ENCODE measurements around the gene EVI5L. TPM values are rescaled to one million over a fixed set of nuclear protein-coding genes. Genes with fewer than 3 reads are reported as not detected.

EVI5L gene
- total RNA-seq, 3 donors from 2014 or later = 6.6 to 7.5 (median 7.1) TPM

DNA sequence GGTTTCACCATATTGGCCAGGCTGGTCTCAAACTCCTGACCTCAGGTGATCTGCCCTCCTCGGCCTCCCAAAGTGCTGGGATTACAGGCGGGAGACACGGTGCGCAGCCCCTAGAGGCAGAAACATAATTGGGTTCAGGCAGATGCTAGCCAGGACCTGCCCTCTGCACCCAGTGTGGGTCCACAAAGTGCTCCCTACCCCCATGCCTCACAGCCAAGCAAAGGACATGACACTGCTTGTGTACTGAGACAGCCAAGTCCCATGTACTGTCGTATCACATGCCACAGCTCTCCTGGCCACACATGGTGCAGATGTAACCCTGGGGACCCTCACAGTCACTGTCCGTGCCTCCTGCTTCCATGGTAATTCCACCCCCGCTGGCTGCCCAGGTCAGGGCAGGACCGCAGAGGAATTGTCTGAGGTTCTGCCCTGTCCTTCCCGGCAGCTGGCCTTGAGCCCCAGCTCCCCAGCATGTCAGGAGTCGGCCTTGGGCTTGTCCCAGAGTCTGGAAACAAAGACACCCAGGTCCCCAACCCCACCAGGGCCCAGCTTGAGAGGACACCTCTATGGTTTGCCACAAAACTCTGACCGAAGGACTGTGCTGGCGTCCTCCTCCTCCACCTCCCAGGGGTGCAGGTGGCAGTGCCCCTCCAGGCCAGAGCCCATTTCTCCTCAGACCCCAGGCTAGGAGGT lies 36.5 kb downstream of the EVI5L start:
- no peak overlapping the region for H3K4me3 Mint-ChIP-seq
- DNase-seq (no peak), ATAC-seq (no peak)
- peaks cover 13% of the 10 kb centered on the region for H3K27me3 Mint-ChIP-seq (ENCODE audit: low read depth)
- no peaks in the 10 kb centered on the region for H3K9me3 Mint-ChIP-seq
- H3K36me3 Mint-ChIP-seq (ENCODE audit: insufficient read depth) = no peaks in the 10 kb centered on the region
- H3K4me1 Mint-ChIP-seq (ENCODE audit: low read depth) = peaks cover 25% of the 10 kb centered on the region

GRCh38 chr19:7867092-7867844 lies 37.2 kb downstream of the EVI5L start:
- H3K9me3 Mint-ChIP-seq = no peaks in the 10 kb centered on the region
- no peak for DNase-seq
- no peaks in the 10 kb centered on the region for H3K36me3 Mint-ChIP-seq (ENCODE audit: insufficient read depth)
- no peak overlapping the region for H3K4me3 Mint-ChIP-seq
- no peak for ATAC-seq
- H3K27me3 Mint-ChIP-seq (ENCODE audit: low read depth) = peaks cover 20% of the 10 kb centered on the region
- peaks cover 28% of the 10 kb centered on the region for H3K4me1 Mint-ChIP-seq (ENCODE audit: low read depth)

DNA sequence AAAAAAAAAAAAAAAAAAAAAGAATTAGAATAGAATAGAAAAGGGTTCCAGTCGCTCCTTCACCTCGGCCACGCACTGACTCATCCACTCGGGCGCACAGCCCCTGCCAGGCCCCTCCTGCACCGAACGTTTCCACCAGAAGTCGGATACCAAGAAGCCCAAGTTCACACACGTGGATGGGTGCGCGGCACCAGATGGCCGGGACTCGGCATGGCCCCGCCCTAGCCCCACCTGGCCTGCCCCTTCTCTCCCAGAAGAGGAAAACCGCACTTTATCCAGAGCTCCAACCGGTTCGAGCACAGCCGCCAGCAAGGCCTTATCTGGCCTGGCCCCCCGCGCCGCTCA lies 38.3 kb downstream of the EVI5L start:
- peaks cover 27% of the 10 kb centered on the region for H3K27me3 Mint-ChIP-seq (ENCODE audit: low read depth)
- H3K9me3 Mint-ChIP-seq = no peaks in the 10 kb centered on the region
- H3K4me1 Mint-ChIP-seq (ENCODE audit: low read depth) = peaks cover 28% of the 10 kb centered on the region
- DNase-seq (no peak), ATAC-seq (no peak)
- H3K36me3 Mint-ChIP-seq (ENCODE audit: insufficient read depth) = no peaks in the 10 kb centered on the region
- H3K4me3 Mint-ChIP-seq = peak overlapping the region; percentile 73

DNA sequence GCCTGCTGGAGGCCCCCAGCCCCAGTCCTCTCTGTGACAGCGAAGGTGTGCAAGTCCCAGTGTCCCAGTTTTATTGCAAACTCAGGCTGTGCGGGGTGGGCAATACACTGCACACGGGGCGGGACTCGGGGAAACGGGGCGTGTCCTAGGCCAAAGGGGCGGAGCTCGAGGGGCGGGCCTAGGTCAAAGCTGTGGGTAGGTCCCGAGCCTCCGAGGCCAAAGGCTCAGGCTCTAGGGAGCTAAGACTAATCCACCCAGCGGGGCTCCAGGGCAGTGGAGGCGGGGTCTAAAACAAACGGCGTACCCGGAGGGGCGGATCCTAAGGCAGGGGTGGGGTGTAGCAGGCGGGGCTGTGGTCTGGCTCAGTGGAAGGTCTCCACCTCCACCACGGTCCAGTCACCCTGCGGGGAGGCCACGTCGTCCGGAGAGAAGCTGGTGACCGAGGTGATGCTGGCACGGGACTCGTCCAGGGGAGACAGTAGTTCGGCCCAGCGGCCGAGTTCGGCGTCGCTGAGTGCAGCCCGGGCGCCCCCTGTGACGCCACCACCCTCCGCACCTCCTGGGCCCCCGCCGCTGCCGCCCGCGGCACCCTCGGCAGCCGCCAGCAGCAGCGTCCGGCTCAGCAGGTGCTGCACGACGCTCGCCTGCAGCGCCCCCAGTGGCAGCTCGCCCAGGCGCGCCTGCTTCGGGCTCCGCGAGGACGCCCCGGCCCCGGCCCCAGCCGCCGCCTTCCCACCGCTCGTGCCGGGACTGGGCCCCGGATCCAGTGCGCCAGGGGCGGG lies 38.8 kb downstream of the EVI5L start:
- ATAC-seq (peak; percentile 80), DNase-seq (peak; percentile 77)
- no peaks in the 10 kb centered on the region for H3K9me3 Mint-ChIP-seq
- H3K27me3 Mint-ChIP-seq (ENCODE audit: low read depth) = peaks cover 30% of the 10 kb centered on the region
- H3K4me1 Mint-ChIP-seq (ENCODE audit: low read depth) = peaks cover 30% of the 10 kb centered on the region
- no peaks in the 10 kb centered on the region for H3K36me3 Mint-ChIP-seq (ENCODE audit: insufficient read depth)
- peak overlapping the region; percentile 73 for H3K4me3 Mint-ChIP-seq

- peak; percentile 65 to 69 for ATAC-seq
- no peaks in the 10 kb centered on the region for H3K36me3 Mint-ChIP-seq (ENCODE audit: insufficient read depth)
These were observed 39.5 kb downstream of the EVI5L start for GRCh38 chr19:7869453-7869909.

GRCh38 chr19:7869910-7870511 lies 40.0 kb downstream of the EVI5L start:
- DNase-seq = peak; percentile 49
- ATAC-seq = peak; percentile 6 to 13
- Mint-ChIP-seq H3K9me3 (no peaks in the 10 kb centered on the region), H3K4me3 (peak overlapping the region; percentile 56), H3K27me3 (ENCODE audit: low read depth) (peaks cover 29% of the 10 kb centered on the region), H3K36me3 (ENCODE audit: insufficient read depth) (no peaks in the 10 kb centered on the region), H3K4me1 (ENCODE audit: low read depth) (peaks cover 29% of the 10 kb centered on the region)

More at GRCh38 chr19:7869453-7869909, 39.5 kb downstream of the EVI5L start:
- peak overlapping the region; percentile 70 for H3K4me3 Mint-ChIP-seq
- peaks cover 30% of the 10 kb centered on the region for H3K27me3 Mint-ChIP-seq (ENCODE audit: low read depth)
- DNase-seq = peak; percentile 82
- no peaks in the 10 kb centered on the region for H3K9me3 Mint-ChIP-seq
- peaks cover 30% of the 10 kb centered on the region for H3K4me1 Mint-ChIP-seq (ENCODE audit: low read depth)

- ATAC-seq = no peak
- H3K9me3 Mint-ChIP-seq = no peaks in the 10 kb centered on the region
- H3K4me3 Mint-ChIP-seq = peak overlapping the region; percentile 47
- H3K36me3 Mint-ChIP-seq (ENCODE audit: insufficient read depth) = no peaks in the 10 kb centered on the region
- H3K27me3 Mint-ChIP-seq (ENCODE audit: low read depth) = peaks cover 25% of the 10 kb centered on the region
- H3K4me1 Mint-ChIP-seq (ENCODE audit: low read depth) = peaks cover 22% of the 10 kb centered on the region
- DNase-seq = no peak
These were observed 40.8 kb downstream of the EVI5L start for GRCh38 chr19:7870571-7871436.

- Mint-ChIP-seq H3K9me3 (no peaks in the 10 kb centered on the region), H3K36me3 (ENCODE audit: insufficient read depth) (no peaks in the 10 kb centered on the region), H3K4me1 (ENCODE audit: low read depth) (peaks cover 22% of the 10 kb centered on the region), H3K27me3 (ENCODE audit: low read depth) (peaks cover 29% of the 10 kb centered on the region), H3K4me3 (peak overlapping the region; percentile 47)
- DNase-seq = peak; percentile 72
- ATAC-seq = peak; percentile 2 to 4
These were observed 41.7 kb downstream of the EVI5L start for GRCh38 chr19:7871437-7872305.

DNA sequence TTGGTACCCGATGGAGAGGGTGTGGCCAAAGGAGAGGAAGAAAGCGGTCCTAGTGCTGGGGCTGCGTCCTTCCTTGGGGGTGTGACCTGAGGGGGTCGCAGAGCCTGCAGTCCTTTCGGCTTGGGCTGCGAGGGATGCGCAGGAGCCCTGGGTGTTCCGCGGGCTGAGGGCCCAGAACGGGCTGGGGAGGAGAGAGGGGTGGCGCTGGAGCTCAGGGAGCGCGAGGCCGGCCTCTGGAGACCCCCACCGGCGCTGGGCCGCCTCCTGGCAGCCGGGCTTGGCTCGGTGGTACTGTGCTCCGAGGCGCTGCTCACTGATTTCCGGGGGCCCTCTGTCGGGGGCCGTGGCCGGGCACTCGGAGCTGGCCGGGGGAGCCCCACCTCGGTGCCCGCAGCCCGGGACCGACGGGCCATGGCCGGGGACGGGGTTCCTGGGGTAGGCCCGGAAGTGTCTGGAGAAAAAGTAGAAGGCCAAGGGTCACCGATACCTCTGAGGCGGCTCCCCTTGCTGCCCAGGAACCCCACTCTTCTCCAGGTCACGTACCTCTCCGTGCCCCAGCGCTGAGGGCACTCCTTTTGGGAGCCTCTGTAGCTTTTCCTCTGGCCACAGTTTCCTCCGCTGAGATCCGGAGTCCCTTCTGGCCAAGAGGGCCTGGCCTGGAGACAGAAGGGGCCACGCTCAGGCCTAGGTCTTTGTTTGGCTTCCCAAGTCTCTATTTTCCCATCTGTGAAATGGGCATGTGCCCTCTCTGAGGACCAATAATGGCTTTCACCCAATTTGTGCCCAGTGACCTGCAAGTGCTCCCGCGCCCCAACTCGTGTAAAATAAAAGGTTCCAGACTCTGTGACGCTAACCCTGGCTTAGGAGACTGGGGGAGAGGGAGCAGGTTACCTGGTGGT lies 42.5 kb downstream of the EVI5L start:
- Mint-ChIP-seq H3K27me3 (ENCODE audit: low read depth) (peaks cover 26% of the 10 kb centered on the region), H3K4me1 (ENCODE audit: low read depth) (peaks cover 22% of the 10 kb centered on the region), H3K36me3 (ENCODE audit: insufficient read depth) (no peaks in the 10 kb centered on the region), H3K9me3 (no peaks in the 10 kb centered on the region), H3K4me3 (peak overlapping the region; percentile 37)
- DNase-seq (no peak), ATAC-seq (no peak)

GRCh38 chr19:7873304-7874075 lies 43.5 kb downstream of the EVI5L start:
- peak overlapping the region; percentile 53 for H3K4me3 Mint-ChIP-seq
- no peaks in the 10 kb centered on the region for H3K36me3 Mint-ChIP-seq (ENCODE audit: insufficient read depth)
- ATAC-seq (no peak), DNase-seq (no peak)
- peaks cover 26% of the 10 kb centered on the region for H3K27me3 Mint-ChIP-seq (ENCODE audit: low read depth)
- H3K4me1 Mint-ChIP-seq (ENCODE audit: low read depth) = peaks cover 22% of the 10 kb centered on the region
- no peaks in the 10 kb centered on the region for H3K9me3 Mint-ChIP-seq

DNA sequence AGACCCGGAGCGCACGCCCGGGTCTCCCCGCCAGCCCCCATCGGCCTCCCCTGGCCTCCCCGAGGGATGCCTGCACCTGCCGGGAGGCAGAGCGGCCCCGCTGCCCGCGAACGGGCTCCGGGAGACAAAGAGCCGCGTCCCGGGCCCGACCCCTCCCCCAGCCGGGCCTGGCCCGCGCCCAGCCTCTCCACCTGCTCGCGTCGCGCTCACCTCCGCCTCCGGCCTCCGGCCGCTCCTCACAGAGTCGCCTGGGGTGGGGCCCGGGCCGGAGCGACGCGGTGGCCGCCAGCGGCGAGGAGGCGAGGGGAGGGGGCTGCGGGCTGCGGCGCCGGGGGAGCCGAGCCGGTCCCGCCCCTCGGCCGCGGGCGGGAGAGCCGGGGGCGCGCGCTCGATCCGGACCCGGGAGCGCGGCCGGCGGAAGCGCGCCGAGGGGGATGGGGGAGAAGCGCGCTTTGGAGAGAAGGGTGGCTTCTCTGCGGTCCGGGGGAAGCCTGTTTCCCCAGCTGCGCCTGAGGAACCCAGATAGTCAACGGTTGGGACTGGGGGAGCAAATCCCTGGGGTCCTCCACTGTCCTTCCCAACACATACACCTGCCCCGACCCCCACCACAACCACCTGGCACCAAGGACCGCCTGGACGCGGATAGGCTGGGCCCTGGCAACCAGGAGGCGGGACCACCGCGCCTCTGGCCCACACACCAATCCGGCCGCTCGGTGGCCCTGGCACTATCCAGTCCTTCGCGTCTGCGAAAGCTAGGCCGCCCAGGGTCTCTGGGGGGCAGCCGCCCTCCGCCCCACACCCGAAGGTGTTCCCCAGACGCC lies 44.3 kb downstream of the EVI5L start, which contains the start of gene PRR36:
TSS of gene PRR36 (minus strand) at position 315 of the 821 bp plus-strand sequence. CDS start 701 bp downstream, outside the sequence.
- no peaks in the 10 kb centered on the region for H3K36me3 Mint-ChIP-seq (ENCODE audit: insufficient read depth)
- no peaks in the 10 kb centered on the region for H3K9me3 Mint-ChIP-seq
- ATAC-seq (peak in 1 of 2 donors; percentile 25), DNase-seq (no peak)
- peaks cover 18% of the 10 kb centered on the region for H3K4me1 Mint-ChIP-seq (ENCODE audit: low read depth)
- H3K27me3 Mint-ChIP-seq (ENCODE audit: low read depth) = peaks cover 26% of the 10 kb centered on the region
- H3K4me3 Mint-ChIP-seq = peak within 1 kb of the TSS; percentile 53

All from activated T-cell treated with anti-CD3 and anti-CD28 coated beads, Interleukin-2, amount 50 U/mL, for 4 hours (primary cell).